Adrenal gland (tissue), 12 donors: ENCODE data around the gene CILP2. TPM values are rescaled to one million over a fixed set of nuclear protein-coding genes. Genes with fewer than 3 reads are reported as not detected.

ENCODE experiments used
- DNase-seq, 7 donors: peaks; one replicate each; pipeline ENCODE4 v3.0.0-alpha.2; 2019 to 2020
- H3K27ac ChIP-seq, 5 donors: fragments of 200-600 bp; sonication (generic) in 4 of 5; 1 replicate in 3 of 5; 2 replicates in 2 of 5; pipeline versions ENCODE4 v1.5.1 to v1.8.0; 2016 to 2020; ENCODE audit warnings: mild to moderate bottlenecking in 1 of 5
- H3K27me3 ChIP-seq: fragments of 200-600 bp; 2 replicates; pipeline ENCODE4 v1.8.0; 2021
- H3K36me3 ChIP-seq, 2 donors: fragments of 200-600 bp; replicated peaks in 1 of 2; 1 replicate in 1 of 2; 2 replicates in 1 of 2; pipeline versions ENCODE4 v1.5.1 to v1.8.0; 2018 to 2022
- H3K4me1 ChIP-seq, 2 donors: fragments of 200-600 bp; replicated peaks in 1 of 2; 1 replicate in 1 of 2; 2 replicates in 1 of 2; pipeline versions ENCODE4 v1.5.1 to v1.8.0; 2018 to 2021
- H3K4me3 ChIP-seq, 4 donors: fragments of 200-600 bp; sonication (generic) in 3 of 4; one replicate each; pipeline ENCODE4 v1.5.1; 2016 to 2018
- H3K9me3 ChIP-seq, 3 donors: fragments of 200-600 bp; sonication (generic) in 1 of 3; replicated peaks in 1 of 3; 1 replicate in 2 of 3; 2 replicates in 1 of 3; pipeline versions ENCODE4 v1.5.1 to v1.8.0; 2016 to 2021
- POLR2A ChIP-seq, 2 donors: fragments of 450-650 bp; IDR thresholded peaks; one replicate each; pipeline ENCODE4 v1.6.1; 2017; ENCODE audit warnings: antibody characterized with exemption in 2 of 2, mild to moderate bottlenecking in 2 of 2, moderate library complexity in 1 of 2
- WGBS, 4 donors: extraction: QIAGEN DNeasy Blood & Tissue Kit in 2 of 4; methylation state at CpG; one replicate each; pipeline versions ENCODE4 v1.1.5 to v1.1.7; 2013 to 2017; 5-methylcytosine and 5-hydroxymethylcytosine counted together
- intact Hi-C, 2 donors: fragments of 100-400 bp; cut with DNase I; formaldehyde crosslinking; loops; one replicate each; pipeline versions ENCODE4 v1.14.1 to v1.15.0; 2022 to 2023
- polyA plus RNA-seq, 3 donors: library from polyadenylated mRNA; stranded (reverse); fragments of 200-250 nt in 2 of 3; fragments of 350-450 nt in 1 of 3; fragmentation: Illumina TruSeq in 1 of 3; extraction: RNeasy Lipid Tissue Mini Kit (QIAGEN cat#74804) in 1 of 3; gene quantifications; one replicate each; pipeline ENCODE4 v1.2.3, GENCODE V29; 2013 to 2014
- total RNA-seq, 9 donors: library from RNA; depleted of rRNA in 4 of 9; stranded (reverse); fragments of >200 nt in 4 of 9; fragments of 120-200 nt in 1 of 9; fragmentation: NEBNext Ultra II Directional in 1 of 9; extraction: Animal tissue kit (Norgen Biotek cat#: 25700) in 1 of 9; gene quantifications; one replicate each; pipeline versions ENCODE4 v1.1.0 to v1.2.4, GENCODE V29; 2013 to 2023
- TF ChIP-seq, protein P1 (sequence below), 6 experiments: fragments of 450-650 bp in 4 of 6; fragments of 200-600 bp in 2 of 6; sonication (generic) in 1 of 6; IDR thresholded peaks; 1 replicate in 5 of 6; 2 replicates in 1 of 6; pipeline versions ENCODE4 v1.5.1 to v1.8.0; 2016 to 2021; ENCODE audit warnings: antibody characterized with exemption in 6 of 6, mild to moderate bottlenecking in 2 of 6, moderate library complexity in 1 of 6
- donor health status: healthy with polysubstance abuse.
- donor health status: Bipolar disorder and iron deficiency.
- donor health status: DM: yes; HTN: yes; CAD: no.
- donor health status: DM: no; HTN: no; CAD: no.
- donor health status: DM: no; HTN: no; CAD: no.
- donor health status: DM: yes; HTN: yes; CAD: no.

Gene CILP2
- total and polyA plus RNA-seq, 12 donors = 0.13 to 0.43 (median 0.23) TPM; not detected in 8

DNA sequence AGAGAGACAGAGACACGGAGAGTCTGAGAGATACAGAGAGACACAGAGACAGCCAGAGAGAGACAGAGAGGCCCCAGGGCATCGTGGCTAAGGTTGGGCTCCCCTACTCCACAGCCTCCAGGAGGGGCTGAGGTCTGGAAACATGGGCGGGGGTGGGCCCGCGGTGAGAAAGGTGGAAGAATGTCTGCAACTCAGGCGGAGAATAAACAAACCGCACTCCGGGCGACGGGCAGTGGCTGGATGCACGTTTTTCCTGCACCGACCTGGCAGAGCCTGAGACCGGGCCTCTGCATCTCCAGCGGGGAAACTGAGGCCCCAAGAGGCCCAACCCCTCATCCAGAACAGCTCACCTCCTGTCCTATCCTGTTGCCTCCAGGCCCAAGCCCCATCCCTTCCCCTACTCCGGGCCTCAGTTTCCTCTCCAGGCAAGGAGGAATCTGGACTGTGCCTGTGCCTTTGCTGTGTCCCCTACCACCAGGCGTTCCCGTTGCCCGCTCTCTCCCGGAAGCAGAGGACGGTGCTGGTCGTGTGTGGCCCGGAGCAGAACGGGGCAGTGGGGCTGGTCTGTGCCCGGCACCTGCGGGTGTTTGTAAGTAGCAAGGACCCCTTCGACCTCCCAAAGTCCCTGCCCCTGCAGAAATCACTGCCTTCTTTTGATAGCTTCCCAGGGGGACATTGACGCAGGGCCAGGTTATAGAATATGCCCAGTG is 3.4 kb upstream of the CILP2 start:
- DNase-seq = no peak
- Histone ChIP-seq H3K36me3 (no peaks in the 10 kb centered on the region), H3K9me3 (no peaks in the 10 kb centered on the region), H3K4me1 (peaks cover 4 to 13% of the 10 kb centered on the region in 2 donors), H3K4me3 (no peak overlapping the region), H3K27ac (no peak overlapping the region), H3K27me3 (peaks cover 17% of the 10 kb centered on the region)
- TF ChIP-seq POLR2A (IDR thresholded peaks at IDR 0.05) = no peak
- TF ChIP-seq, protein P1, sequence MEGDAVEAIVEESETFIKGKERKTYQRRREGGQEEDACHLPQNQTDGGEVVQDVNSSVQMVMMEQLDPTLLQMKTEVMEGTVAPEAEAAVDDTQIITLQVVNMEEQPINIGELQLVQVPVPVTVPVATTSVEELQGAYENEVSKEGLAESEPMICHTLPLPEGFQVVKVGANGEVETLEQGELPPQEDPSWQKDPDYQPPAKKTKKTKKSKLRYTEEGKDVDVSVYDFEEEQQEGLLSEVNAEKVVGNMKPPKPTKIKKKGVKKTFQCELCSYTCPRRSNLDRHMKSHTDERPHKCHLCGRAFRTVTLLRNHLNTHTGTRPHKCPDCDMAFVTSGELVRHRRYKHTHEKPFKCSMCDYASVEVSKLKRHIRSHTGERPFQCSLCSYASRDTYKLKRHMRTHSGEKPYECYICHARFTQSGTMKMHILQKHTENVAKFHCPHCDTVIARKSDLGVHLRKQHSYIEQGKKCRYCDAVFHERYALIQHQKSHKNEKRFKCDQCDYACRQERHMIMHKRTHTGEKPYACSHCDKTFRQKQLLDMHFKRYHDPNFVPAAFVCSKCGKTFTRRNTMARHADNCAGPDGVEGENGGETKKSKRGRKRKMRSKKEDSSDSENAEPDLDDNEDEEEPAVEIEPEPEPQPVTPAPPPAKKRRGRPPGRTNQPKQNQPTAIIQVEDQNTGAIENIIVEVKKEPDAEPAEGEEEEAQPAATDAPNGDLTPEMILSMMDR (IDR thresholded peaks at IDR 0.05) = no peak
- intact Hi-C loops = loop anchor here in 1 of 2 donors (5.0 kb wide), 2 partner anchors 108 to 423 kb away; partner anchors contain the start of gene GMIP
- WGBS, 4 donors = 83 to 86% (median 85%) methylated on average over 20 to 27 of the region's 27 CpGs

DNA sequence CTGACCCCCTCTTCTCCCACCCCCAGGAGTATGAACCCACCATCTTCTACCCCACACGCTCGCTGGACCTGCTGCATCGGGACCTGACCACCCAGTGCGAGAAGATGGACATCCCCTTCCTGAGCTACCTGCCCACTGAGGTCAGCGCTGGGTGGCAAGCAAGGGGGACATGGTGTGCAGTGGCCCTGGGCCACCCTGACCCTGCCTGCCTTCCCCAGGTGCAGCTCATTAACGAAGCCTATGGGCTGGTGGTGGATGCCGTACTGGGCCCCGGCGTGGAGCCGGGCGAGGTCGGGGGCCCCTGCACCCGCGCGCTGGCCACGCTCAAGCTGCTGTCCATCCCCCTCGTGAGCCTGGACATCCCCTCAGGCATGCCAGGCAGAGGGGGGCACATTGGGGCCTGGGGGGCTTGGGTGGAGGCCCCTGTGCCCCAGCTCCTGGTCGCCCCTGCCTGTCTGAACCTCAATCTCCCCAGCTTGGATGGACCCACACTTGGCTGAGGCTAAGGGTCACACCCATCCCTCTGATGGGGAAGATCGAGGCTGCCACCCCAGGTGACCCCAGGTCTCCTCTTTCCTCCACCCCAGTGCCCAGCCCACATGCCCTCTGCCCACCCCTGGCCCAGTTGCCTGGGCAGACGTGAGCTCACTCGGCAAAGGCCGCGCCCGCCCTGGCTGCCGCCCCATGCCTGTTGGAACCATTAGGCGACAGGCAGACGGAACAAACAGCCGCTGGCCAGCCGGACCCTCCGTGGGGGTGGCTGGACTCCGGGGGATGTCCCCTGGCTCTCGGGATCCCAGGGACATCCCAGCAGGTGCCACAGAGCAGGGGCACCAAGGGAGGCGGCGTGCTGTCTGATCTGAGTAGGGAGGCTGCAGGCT is 2.5 kb upstream of the CILP2 start:
- Histone ChIP-seq H3K27me3 (peaks cover 20% of the 10 kb centered on the region), H3K4me3 (no peak overlapping the region), H3K4me1 (peaks cover 4 to 13% of the 10 kb centered on the region in 2 donors), H3K36me3 (no peaks in the 10 kb centered on the region), H3K9me3 (no peaks in the 10 kb centered on the region), H3K27ac (no peak overlapping the region)
- intact Hi-C loops = loop anchor here (2.0 to 5.0 kb wide), 2 partner anchors 107 to 423 kb away; partner anchors contain the start of gene GMIP (in 1 of the 2)
- DNase-seq = no peak
- TF ChIP-seq POLR2A (IDR thresholded peaks at IDR 0.05) = no peak
- WGBS, 4 donors = 91 to 96% (median 92%) methylated on average over 20 to 34 of the region's 34 CpGs

DNA sequence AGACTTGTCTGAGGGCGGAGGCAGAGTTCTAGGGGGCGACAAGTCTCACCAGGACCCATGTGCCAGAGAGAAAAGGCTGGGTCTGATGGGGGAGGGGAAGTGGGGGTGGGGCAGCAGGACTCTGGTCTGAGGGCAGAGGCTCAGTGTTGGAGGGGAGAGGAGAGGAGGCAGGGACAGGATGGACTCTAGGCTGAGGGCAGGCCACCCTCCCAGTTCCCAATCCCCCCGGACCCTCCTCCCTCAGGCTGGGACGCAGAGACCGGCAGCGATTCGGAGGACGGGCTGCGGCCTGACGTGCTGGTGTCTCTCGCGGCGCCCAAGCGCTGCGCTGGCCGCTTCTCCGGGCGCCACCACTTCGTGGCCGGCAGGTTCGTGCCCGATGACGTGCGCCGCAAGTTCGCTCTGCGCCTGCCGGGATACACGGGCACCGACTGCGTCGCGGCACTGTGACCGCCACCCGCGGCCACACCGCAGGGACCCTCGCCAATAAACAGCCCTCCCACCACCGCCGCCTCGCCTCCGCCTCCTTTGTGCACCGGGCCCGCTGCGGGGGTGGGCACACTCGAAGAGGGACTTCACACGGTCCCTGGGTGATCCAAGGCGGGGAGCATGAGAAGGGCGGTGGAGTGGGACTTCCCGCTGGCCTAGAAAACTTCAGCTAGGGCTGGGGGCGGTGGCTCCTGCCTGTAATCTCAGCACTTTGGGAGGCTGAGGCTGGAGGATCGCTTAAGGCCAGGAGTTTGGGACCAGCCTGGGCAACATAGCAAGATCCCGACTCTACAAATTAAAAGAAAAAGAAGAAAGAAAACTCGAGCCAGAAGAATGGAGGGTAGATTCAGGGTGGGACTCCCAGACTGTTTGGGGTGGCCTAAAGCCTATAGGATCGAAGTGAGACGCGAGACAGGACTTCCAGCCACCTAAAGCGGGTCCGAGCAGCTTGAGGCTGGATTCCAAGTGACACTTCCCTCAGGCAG is 703 bp upstream of the CILP2 start:
- Histone ChIP-seq H3K36me3 (no peaks in the 10 kb centered on the region), H3K4me3 (no peak overlapping the region), H3K27me3 (peaks cover 38% of the 10 kb centered on the region), H3K27ac (no peak overlapping the region), H3K9me3 (no peaks in the 10 kb centered on the region), H3K4me1 (peaks cover 4 to 19% of the 10 kb centered on the region in 2 donors)
- TF ChIP-seq, protein P1 (IDR thresholded peaks at IDR 0.05) = no peak
- TF ChIP-seq POLR2A (IDR thresholded peaks at IDR 0.05) = no peak
- WGBS, 4 donors = 26 to 59% (median 40%) methylated on average over 39 to 59 of the region's 59 CpGs
- no peak for DNase-seq
- intact Hi-C loops = loop anchor here (2.0 to 5.0 kb wide), 2 partner anchors 105 to 421 kb away; partner anchors contain the start of gene GMIP (in 1 of the 2)

DNA sequence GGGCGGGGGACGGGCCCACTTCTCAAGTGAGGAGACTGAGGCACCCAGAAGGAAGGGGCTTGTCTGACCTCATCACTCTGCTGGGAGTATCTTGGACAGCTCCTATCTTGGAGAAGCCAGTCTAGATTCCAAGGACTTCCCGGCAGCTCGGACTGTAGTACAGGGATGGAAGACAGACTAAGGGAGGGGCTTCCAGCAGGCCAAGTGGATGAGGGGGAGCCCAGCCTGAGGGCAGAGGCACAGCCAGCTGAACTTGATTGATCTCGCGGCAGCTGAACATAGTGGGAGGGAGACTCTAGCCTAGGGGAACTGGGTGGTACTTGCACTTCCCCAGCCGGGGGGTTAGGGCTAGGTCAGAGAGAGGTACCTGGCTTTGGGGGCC is 711 bp downstream of the CILP2 start:
- 25 to 40% (median 33%) methylated on average over 7 of the region's 7 CpGs for WGBS, 4 donors

More for the DNA sequence above, 711 bp downstream of the CILP2 start:
- H3K4me1 ChIP-seq = peaks cover 4 to 19% of the 10 kb centered on the region in 2 donors
- no peaks in the 10 kb centered on the region for H3K36me3 ChIP-seq
- TF ChIP-seq POLR2A (IDR thresholded peaks at IDR 0.05) = no peak
- TF ChIP-seq, protein P1 (IDR thresholded peaks at IDR 0.05) = no peak
- H3K4me3 ChIP-seq = no peak overlapping the region
- H3K27me3 ChIP-seq = peaks cover 47% of the 10 kb centered on the region
- H3K27ac ChIP-seq = no peak overlapping the region
- intact Hi-C loops = loop anchor here in 1 of 2 donors (5.0 kb wide), 1 partner anchor 104 kb away; the partner anchor contains the start of gene GMIP
- H3K9me3 ChIP-seq = no peaks in the 10 kb centered on the region
- DNase-seq = no peak
